ENCODE measurements around the gene ZAR1L. TPM values are rescaled to one million over a fixed set of nuclear protein-coding genes. Genes with fewer than 3 reads are reported as not detected.

The ZAR1L gene
- total RNA-seq, 1 experiment from 2014 or later = not detected

GRCh38 chr13:32302461-32302860, 12.7 kb downstream of the ZAR1L start:
- Histone ChIP-seq H3K27me3 (ENCODE audit: insufficient read depth, low read length) (no peaks in the 10 kb centered on the region), H3K23me2 (ENCODE audit: insufficient read length, low read depth, low read length, poor library complexity, severe bottlenecking) (no peaks in the 10 kb centered on the region), H3K4me2 (ENCODE audit: insufficient read depth, insufficient read length, low read length) (no peak overlapping the region), H4K5ac (ENCODE audit: insufficient read length, low read depth, low read length) (no peak overlapping the region), H3K4ac (ENCODE audit: low read depth, low read length) (no peak overlapping the region), H3K27ac (ENCODE audit: insufficient read length, low read depth, low read length) (no peak overlapping the region), H2BK12ac (ENCODE audit: insufficient read length, low read depth, low read length) (no peak overlapping the region), H2BK120ac (ENCODE audit: low read depth, low read length, poor library complexity, severe bottlenecking) (no peak overlapping the region), H4K91ac (ENCODE audit: insufficient read length, low read depth, low read length) (no peak overlapping the region), H2AFZ (ENCODE audit: low read length) (no peak overlapping the region), H3K56ac (ENCODE audit: insufficient read length, low read depth, low read length) (no peak overlapping the region), H2BK15ac (ENCODE audit: low read depth, low read length) (no peak overlapping the region), H2BK20ac (ENCODE audit: low read depth, low read length, poor library complexity, severe bottlenecking) (no peak overlapping the region), H3K14ac (ENCODE audit: insufficient read depth, low read length) (no peak overlapping the region), H3K4me1 (ENCODE audit: insufficient read depth, low read length) (no peaks in the 10 kb centered on the region), H3K79me1 (ENCODE audit: insufficient read depth, low read depth, low read length, poor library complexity, severe bottlenecking) (no peaks in the 10 kb centered on the region), H2AK5ac (ENCODE audit: insufficient read length, low read length) (no peak overlapping the region), H3K23ac (ENCODE audit: insufficient read length, low read depth, low read length) (no peak overlapping the region), H3K9me3 (ENCODE audit: control insufficient read depth, low read depth, low read length) (no peaks in the 10 kb centered on the region), H3K79me2 (ENCODE audit: insufficient read depth, low read length) (no peaks in the 10 kb centered on the region), H2BK5ac (ENCODE audit: insufficient read length, low read length) (no peak overlapping the region), H3T11ph (ENCODE audit: low read length) (no peak overlapping the region), H3K9ac (ENCODE audit: extremely low read depth, insufficient read length, low read length) (no peak overlapping the region), H3K18ac (ENCODE audit: insufficient read length, low read depth, low read length) (no peak overlapping the region), H4K8ac (replicated peaks; ENCODE audit: insufficient read length, low read depth, low read length) (no peak overlapping the region), H4K20me1 (ENCODE audit: control insufficient read depth, insufficient read depth, insufficient read length) (no peaks in the 10 kb centered on the region)
- Mint-ChIP-seq H3K36me3 (ENCODE audit: insufficient read depth in 1 of 3, low read depth in 3 of 3) (no peaks in the 10 kb centered on the region), H3K4me1 (no peaks in the 10 kb centered on the region), H3K9me3 (no peaks in the 10 kb centered on the region), H3K4me3 (no peak overlapping the region), H3K27ac (no peak overlapping the region), H3K27me3 (ENCODE audit: low read depth) (no peaks in the 10 kb centered on the region; the same call in 1 of the 2 replicates)
- no peak for DNase-seq
- WGBS (ENCODE audit: extremely low coverage, insufficient read length, low lambda C conversion rate) = no CpG with 5 or more reads among the region's 2 CpGs
- no peak for TF ChIP-seq CTCF (conservative IDR thresholded peaks at IDR 0.05)
